H1 (cell line): ENCODE results near the gene TNS3. TPM values are rescaled to one million over a fixed set of nuclear protein-coding genes. Genes with fewer than 3 reads are reported as not detected.

Experiments used
- CTCF ChIA-PET: fragments of 300-600 bp; sonication (Branson Sonifier 250); formaldehyde crosslinking; loops from one replicate; lab custom pipeline; 2021; ENCODE audit not compliant: partially characterized antibody; lab: Charles Lee
- POLR2A ChIA-PET: fragments of 300-600 bp; sonication (Branson Sonifier 250); formaldehyde crosslinking; loops from one replicate; lab custom pipeline; 2021; ENCODE audit warnings: inconsistent platforms; ENCODE audit not compliant: partially characterized antibody; lab: Charles Lee
- DNase-seq, 2 experiments: peaks; one replicate each; pipeline versions ENCODE4 v3.0.0 to v3.0.0-alpha.2; 2010 to 2022; ENCODE audit warnings: low spot score in 2 of 2, low read depth in 1 of 2, mixed read lengths in 1 of 2
- FAIRE-seq: peaks from 2 replicates; lab custom pipeline; 2011; peaks lifted over from hg19 to GRCh38; lab: Jason Lieb, UNC
- H2AFZ ChIP-seq: 2 replicates; pipeline ENCODE4 v1.8.1; 2012; ENCODE audit warnings: low read length, inconsistent platforms
- H2AK5ac ChIP-seq: 2 replicates; pipeline ENCODE4 v1.6.1; 2013; ENCODE audit warnings: low read depth, low read length
- H2BK120ac ChIP-seq: replicated peaks from 2 replicates; pipeline ENCODE3; 2013; ENCODE audit warnings: low read depth, low read length, inconsistent platforms
- H2BK12ac ChIP-seq: 2 replicates; pipeline ENCODE4 v1.6.1; 2013; ENCODE audit warnings: low read depth, low read length
- H2BK15ac ChIP-seq: 2 replicates; pipeline ENCODE4 v1.6.1; 2013; ENCODE audit warnings: low read length
- H2BK20ac ChIP-seq: 2 replicates; pipeline ENCODE4 v1.6.1; 2013; ENCODE audit warnings: low read length
- H2BK5ac ChIP-seq: 2 replicates; pipeline ENCODE4 v1.6.1; 2013; ENCODE audit warnings: low read depth, low read length
- H3K14ac ChIP-seq: 2 replicates; pipeline ENCODE4 v1.6.1; 2013; ENCODE audit warnings: inconsistent platforms; ENCODE audit not compliant: insufficient read length
- H3K18ac ChIP-seq: 2 replicates; pipeline ENCODE4 v1.6.1; 2013; ENCODE audit warnings: low read length; ENCODE audit errors: extremely low read depth
- H3K23ac ChIP-seq: 2 replicates; pipeline ENCODE4 v1.6.1; 2013; ENCODE audit warnings: inconsistent platforms; ENCODE audit not compliant: insufficient read length
- H3K23me2 ChIP-seq: 2 replicates; pipeline ENCODE4 v1.6.1; 2013; ENCODE audit warnings: low read depth, low read length
- H3K27ac ChIP-seq: 2 replicates; pipeline ENCODE4 v1.6.1; 2011; ENCODE audit warnings: low read depth, low read length, inconsistent platforms
- H3K27me3 ChIP-seq, 4 experiments: replicated peaks in 1 of 4; 1 replicate in 1 of 4; 2 replicates in 3 of 4; pipeline versions ENCODE4 v1.6.1 to v1.8.1; 2011 to 2013; ENCODE audit warnings: low read length in 3 of 4, mild to moderate bottlenecking in 3 of 4, inconsistent platforms in 2 of 4, mixed read lengths in 2 of 4, moderate library complexity in 1 of 4; ENCODE audit not compliant: control insufficient read depth in 3 of 4, insufficient read depth in 3 of 4; ENCODE audit errors: extremely low read depth in 1 of 4
- H3K36me3 ChIP-seq, 4 experiments: 2 replicates each; pipeline versions ENCODE4 v1.6.1 to v1.8.1; 2011 to 2013; ENCODE audit warnings: mild to moderate bottlenecking in 4 of 4, low read length in 3 of 4, moderate library complexity in 2 of 4, control low read depth in 1 of 4, inconsistent platforms in 1 of 4; ENCODE audit not compliant: insufficient read depth in 4 of 4, control insufficient read depth in 2 of 4
- H3K4ac ChIP-seq: replicated peaks from 2 replicates; pipeline ENCODE3; 2013; ENCODE audit warnings: low read length, low read depth, mixed read lengths, inconsistent platforms; ENCODE audit not compliant: insufficient read length
- H3K4me1 ChIP-seq, 4 experiments: replicated peaks in 1 of 4; 1 replicate in 1 of 4; 2 replicates in 3 of 4; pipeline versions ENCODE4 v1.6.1 to v1.8.1; 2011 to 2013; ENCODE audit warnings: low read length in 3 of 4, inconsistent platforms in 2 of 4, mixed read lengths in 1 of 4; ENCODE audit not compliant: insufficient read depth in 4 of 4, control insufficient read depth in 3 of 4
- H3K4me2 ChIP-seq, 2 experiments: 2 replicates each; pipeline versions ENCODE4 v1.6.1 to v1.8.1; 2011 to 2013; ENCODE audit warnings: low read depth in 2 of 2, low read length in 2 of 2, control low read depth in 1 of 2, inconsistent platforms in 1 of 2, mild to moderate bottlenecking in 1 of 2; ENCODE audit not compliant: insufficient read depth in 1 of 2
- H3K4me3 ChIP-seq, 4 experiments: fragments of 200-600, 300-600 bp in 1 of 4; sonication (generic), shearing (Covaris generic), sonication (Bioruptor Twin) in 1 of 4; 2 replicates each; pipeline versions ENCODE4 v1.5.1 to v1.8.1; 2011 to 2016; ENCODE audit warnings: low read length in 4 of 4, low read depth in 3 of 4, control low read depth in 2 of 4, inconsistent platforms in 2 of 4, mild to moderate bottlenecking in 2 of 4, mixed read lengths in 1 of 4, moderate library complexity in 1 of 4; ENCODE audit not compliant: insufficient read depth in 2 of 4; ENCODE audit errors: extremely low read depth in 1 of 4
- H3K56ac ChIP-seq: replicated peaks from 2 replicates; pipeline ENCODE3; 2013; ENCODE audit warnings: low read depth, mild to moderate bottlenecking, mixed read lengths, low read length, inconsistent platforms; ENCODE audit not compliant: insufficient read length
- H3K79me1 ChIP-seq: 2 replicates; pipeline ENCODE4 v1.6.1; 2013; ENCODE audit warnings: low read depth, low read length, control low read depth
- H3K79me2 ChIP-seq, 2 experiments: 2 replicates each; pipeline versions ENCODE4 v1.6.1 to v1.8.1; 2012 to 2013; ENCODE audit warnings: low read length in 2 of 2, mild to moderate bottlenecking in 2 of 2, inconsistent platforms in 1 of 2; ENCODE audit not compliant: insufficient read depth in 2 of 2, control insufficient read depth in 1 of 2
- H3K9ac ChIP-seq, 4 experiments: replicated peaks in 1 of 4; 1 replicate in 1 of 4; 2 replicates in 3 of 4; pipeline versions ENCODE4 v1.6.1 to v1.8.1; 2011 to 2013; ENCODE audit warnings: low read depth in 3 of 4, low read length in 3 of 4, control low read depth in 2 of 4, mild to moderate bottlenecking in 2 of 4, moderate library complexity in 2 of 4, inconsistent platforms in 1 of 4; ENCODE audit errors: extremely low read depth in 1 of 4
- H3K9me3 ChIP-seq, 2 experiments: 2 replicates each; pipeline versions ENCODE4 v1.6.1 to v1.8.1; 2012 to 2013; ENCODE audit warnings: mild to moderate bottlenecking in 2 of 2, moderate library complexity in 2 of 2, control low read depth in 1 of 2, inconsistent platforms in 1 of 2, low read depth in 1 of 2, low read length in 1 of 2, mixed read lengths in 1 of 2; ENCODE audit not compliant: insufficient read depth in 2 of 2
- H4K20me1 ChIP-seq, 2 experiments: replicated peaks in 1 of 2; 2 replicates each; pipeline versions ENCODE3 to v1.8.1; 2011 to 2013; ENCODE audit warnings: inconsistent platforms in 2 of 2, low read length in 2 of 2, mild to moderate bottlenecking in 1 of 2; ENCODE audit not compliant: insufficient read depth in 2 of 2, control insufficient read depth in 1 of 2
- H4K5ac ChIP-seq: 2 replicates; pipeline ENCODE4 v1.6.1; 2013; ENCODE audit warnings: low read length, low read depth, mixed read lengths, inconsistent platforms; ENCODE audit not compliant: insufficient read length
- H4K8ac ChIP-seq: 2 replicates; pipeline ENCODE4 v1.8.0; 2013; ENCODE audit warnings: mild to moderate bottlenecking, moderate library complexity, low read length, inconsistent platforms; ENCODE audit not compliant: insufficient read depth; ENCODE audit errors: extremely low read depth
- H4K91ac ChIP-seq: replicated peaks from 2 replicates; pipeline ENCODE3; 2013; ENCODE audit warnings: low read length, mixed read lengths, inconsistent platforms; ENCODE audit not compliant: insufficient read length
- ASH2L ChIP-seq: fragments of 200-600, 300-600 bp; sonication (generic); IDR thresholded peaks from one replicate; pipeline ENCODE4 v1.7.1; 2017; ENCODE audit warnings: low read length
- BACH1 ChIP-seq: IDR thresholded peaks from 2 replicates; pipeline ENCODE4 v1.6.1; 2012; ENCODE audit warnings: low read length, improper control_type of control experiment
- CTBP2 ChIP-seq: IDR thresholded peaks from 2 replicates; pipeline ENCODE4 v1.7.0; 2011; ENCODE audit warnings: borderline replicate concordance, mild to moderate bottlenecking, moderate library complexity, mixed read lengths, low read length; ENCODE audit not compliant: insufficient read depth, insufficient read length
- EZH2 ChIP-seq: fragments of 200-600 bp; sonication (generic); IDR thresholded peaks from 2 replicates; pipeline ENCODE4 v1.7.1; 2012; ENCODE audit warnings: low read depth, mild to moderate bottlenecking, moderate library complexity, low read length, inconsistent platforms; ENCODE audit not compliant: severe bottlenecking
- GTF2F1 ChIP-seq: IDR thresholded peaks from 2 replicates; pipeline ENCODE4 v1.6.1; 2012; ENCODE audit warnings: low read depth, low read length, improper control_type of control experiment, borderline replicate concordance
- JUN ChIP-seq: IDR thresholded peaks from 2 replicates; pipeline ENCODE4 v1.6.1; 2011; ENCODE audit warnings: low read depth, mild to moderate bottlenecking, improper control_type of control experiment, low read length
- JUND ChIP-seq: IDR thresholded peaks from 2 replicates; pipeline ENCODE4 v1.6.1; 2011; ENCODE audit warnings: mild to moderate bottlenecking, improper control_type of control experiment, low read length
- NRF1 ChIP-seq: IDR thresholded peaks from 2 replicates; pipeline ENCODE4 v1.6.1; 2011; ENCODE audit warnings: mild to moderate bottlenecking, low read depth, low read length, improper control_type of control experiment
- POLR2AphosphoS5 ChIP-seq: IDR thresholded peaks from 2 replicates; pipeline ENCODE4 v1.6.1; 2011; ENCODE audit warnings: low read depth, low read length
- RAD21 ChIP-seq, 2 experiments: IDR thresholded peaks in 1 of 2; conservative IDR thresholded peaks in 1 of 2; 2 replicates each; pipeline ENCODE4 v1.6.1; 2011; ENCODE audit warnings: low read depth in 2 of 2, low read length in 2 of 2, improper control_type of control experiment in 1 of 2, inconsistent platforms in 1 of 2, mild to moderate bottlenecking in 1 of 2, moderate library complexity in 1 of 2
- SIRT6 ChIP-seq: IDR thresholded peaks from one replicate; pipeline ENCODE4 v1.7.1; 2012; ENCODE audit warnings: low read length, inconsistent platforms
- SIX5 ChIP-seq: IDR thresholded peaks from 2 replicates; pipeline ENCODE4 v1.6.1; 2011; ENCODE audit warnings: mild to moderate bottlenecking, low read depth, low read length
- TBP ChIP-seq: IDR thresholded peaks from 2 replicates; pipeline ENCODE4 v1.6.1; 2011; ENCODE audit warnings: low read depth, low read length, improper control_type of control experiment
- WGBS, 2 experiments: shearing (Covaris generic) in 1 of 2; methylation state at CpG; one replicate each; pipeline versions ENCODE4 v1.1.6 to v1.1.7; 2013 to 2015; ENCODE audit warnings: low lambda C conversion rate in 2 of 2, mixed read lengths in 2 of 2, inconsistent platforms in 1 of 2, low coverage in 1 of 2, missing lambda C conversion rate in 1 of 2; ENCODE audit not compliant: insufficient replicate concordance in 2 of 2, insufficient coverage in 1 of 2, insufficient read length in 1 of 2; ENCODE audit errors: extremely low coverage in 1 of 2, missing lambda C conversion rate in 1 of 2; 5-methylcytosine and 5-hydroxymethylcytosine counted together
- polyA plus RNA-seq, 7 experiments: library from polyadenylated mRNA; depleted of rRNA in 3 of 7; stranded (reverse) in 5 of 7; unstranded in 2 of 7; fragments of >200 nt in 5 of 7; fragments of 200-250 nt in 2 of 7; gene quantifications; 1 replicate in 5 of 7; 2 replicates in 1 of 7; 4 replicates in 1 of 7; pipeline versions ENCODE4 v1.2.1 to v1.2.3, GENCODE V29; 2011 to 2013; ENCODE audit warnings: missing spikeins in 2 of 7, mixed read lengths in 2 of 7
- total RNA-seq: library from RNA; stranded (reverse); fragmentation: NEBNext Ultra II Directional; extraction: Animal tissue kit (Norgen Biotek cat#: 25700); gene quantifications from 2 replicates; pipeline ENCODE4 v1.2.1, GENCODE V29; 2021

TNS3 gene
- total and polyA plus RNA-seq, 2 of the 8 experiments (the other 6 are each of a cell fraction or from before 2014, with no cell fraction given), result 11.9 to 24.2 TPM

DNA sequence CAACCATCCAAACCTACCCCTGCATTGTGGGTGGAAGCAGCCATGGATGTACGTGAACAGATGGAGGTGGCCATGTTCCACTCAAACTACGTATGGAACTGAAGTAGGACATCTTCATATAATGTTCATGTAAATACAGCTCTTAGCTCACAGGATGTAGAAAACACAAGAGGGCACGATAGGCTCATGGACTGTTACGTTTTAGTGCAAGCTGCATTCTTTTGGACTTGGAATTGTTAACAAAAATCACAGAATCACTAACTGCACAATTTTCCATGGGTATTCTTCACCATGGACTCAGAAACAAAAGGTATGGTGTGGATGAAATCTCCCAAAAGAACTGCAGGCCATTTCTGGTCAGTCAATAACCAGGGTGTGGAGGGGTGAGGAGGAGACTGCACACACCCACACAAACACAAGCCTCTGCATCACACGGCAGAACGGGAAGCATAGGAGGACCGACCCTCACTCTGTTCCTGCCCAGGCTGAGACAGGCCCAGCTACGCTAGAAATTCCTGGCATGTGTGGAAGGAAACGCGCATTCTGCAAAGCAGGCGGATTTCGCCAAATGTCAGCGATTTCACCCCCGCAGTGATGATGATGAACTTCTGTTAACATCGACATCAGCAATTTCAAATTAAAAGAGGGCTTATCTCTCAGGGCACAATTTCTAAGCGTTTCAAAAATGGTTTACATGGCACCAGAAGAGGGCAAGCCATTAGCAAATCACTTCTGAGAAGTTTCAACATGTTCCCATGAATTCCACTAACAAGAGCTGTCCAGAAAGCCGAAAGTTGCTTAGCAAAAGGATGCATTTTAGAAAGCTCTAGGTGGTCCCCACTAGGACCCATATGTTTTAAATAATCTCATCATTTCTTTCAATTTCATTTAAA, 149.0 kb downstream of the TNS3 start:
- WGBS, 2 experiments, result 94% methylated on average over 17 of the region's 17 CpGs; no CpG with 5 or more reads in 1 of the 2 experiments
- no peak for TF ChIP-seq JUND
- no peak for TF ChIP-seq SIRT6
- TF ChIP-seq SIX5, result no peak
- TF ChIP-seq POLR2AphosphoS5, result no peak
- no peak for TF ChIP-seq ASH2L
- TF ChIP-seq GTF2F1, result no peak
- TF ChIP-seq NRF1, result no peak
- TF ChIP-seq TBP, result no peak
- TF ChIP-seq EZH2, result no peak
- no peak for TF ChIP-seq BACH1
- TF ChIP-seq CTBP2, result no peak
- TF ChIP-seq RAD21 (IDR thresholded peaks at IDR 0.05 in 1 of 2, conservative IDR thresholded peaks at IDR 0.05 in 1 of 2; ENCODE audit: low read depth in 2 of 2, low read length in 2 of 2), result no peak
- TF ChIP-seq JUN, result no peak

More for the DNA sequence above, 149.0 kb downstream of the TNS3 start:
- Histone ChIP-seq H3K79me2 (no peaks in the 10 kb centered on the region), H2BK5ac (no peak overlapping the region), H2BK120ac (no peak overlapping the region), H2BK15ac (no peak overlapping the region), H3K27ac (no peak overlapping the region), H3K23me2 (no peaks in the 10 kb centered on the region), H3K4me1 (no peaks in the 10 kb centered on the region), H3K56ac (no peak overlapping the region), H3K4me3 (no peak overlapping the region), H2AK5ac (no peak overlapping the region), H3K23ac (no peak overlapping the region), H3K4me2 (no peak overlapping the region), H4K91ac (peak overlapping the region; percentile 22), H3K9ac (no peak overlapping the region), H3K9me3 (no peaks in the 10 kb centered on the region), H2BK20ac (no peak overlapping the region), H4K20me1 (no peaks in the 10 kb centered on the region), H3K36me3 (peaks cover 0 to 2% (median 0%) of the 10 kb centered on the region in 4 experiments; a peak in 1 of 8 replicates), H2BK12ac (no peak overlapping the region), H3K14ac (no peak overlapping the region), H3K79me1 (no peaks in the 10 kb centered on the region), H3K18ac (no peak overlapping the region), H4K5ac (no peak overlapping the region), H3K4ac (no peak overlapping the region), H2AFZ (no peak overlapping the region), H3K27me3 (no peaks in the 10 kb centered on the region), H4K8ac (no peak overlapping the region)
- FAIRE-seq (no peak), DNase-seq (no peak)
- CTCF ChIA-PET, result interaction anchor here (0.9 to 4.1 kb wide), 5 partner anchors 12 to 387 kb away, joined by 3 to 26 read pairs (median 3); no protein-coding TSS in a partner anchor
- POLR2A ChIA-PET, result no interaction called here
